GM18951 (cell line): ENCODE results near the gene NANOS2.

Experiments used
- POLR2A ChIP-seq: IDR thresholded peaks from 4 replicates; pipeline ENCODE4 v1.6.1; 2011; ENCODE audit warnings: mild to moderate bottlenecking; ENCODE audit not compliant: insufficient read length, insufficient read depth; ENCODE audit errors: extremely low read depth
- in situ Hi-C: fragments of 300-500 bp; cut with MboI; formaldehyde crosslinking; loops from one replicate; pipeline ENCODE4 v1.12.0; 2022; ENCODE audit warnings: low sequenced_read_pairs, mixed read lengths, inconsistent platforms; ENCODE audit not compliant: unreplicated experiment

Gene NANOS2

GRCh38 chr19:45866400-45867176 is 48.0 kb downstream of the NANOS2 start:
- in situ Hi-C loops, result no loop called here
- no peak for TF ChIP-seq POLR2A

DNA sequence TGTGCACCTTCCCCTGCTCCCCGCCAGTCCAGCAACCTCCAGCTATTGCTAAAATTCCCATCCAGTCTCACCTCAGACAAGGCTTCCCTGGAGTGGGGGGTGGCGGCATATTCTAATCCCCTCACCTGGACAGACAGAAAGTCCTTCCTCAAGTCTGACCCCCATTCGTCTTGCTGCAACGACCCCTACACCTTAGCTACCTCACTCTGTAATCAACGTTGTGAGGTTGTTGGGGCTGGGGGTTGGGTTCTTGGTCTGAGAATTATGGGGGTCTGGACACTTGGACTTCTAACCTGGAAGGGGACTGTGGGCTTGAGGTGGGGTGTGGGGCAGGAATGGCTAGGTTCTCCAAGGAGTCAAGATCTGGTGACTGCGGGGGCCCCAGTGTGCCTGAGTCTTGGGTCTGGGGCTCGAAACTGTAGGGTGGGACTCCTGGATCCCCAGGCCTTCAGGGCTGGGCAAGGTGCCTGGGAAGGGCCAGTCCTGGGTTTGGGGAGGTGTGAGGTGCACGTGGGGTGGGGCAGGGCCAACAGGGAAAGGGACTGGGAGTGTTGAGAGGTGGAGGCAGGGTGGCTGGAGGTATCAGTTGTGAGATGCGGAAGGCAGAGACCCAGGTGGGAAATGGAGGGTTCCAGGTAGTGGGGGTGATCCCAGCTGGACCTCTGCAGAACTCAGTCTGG is 49.2 kb downstream of the NANOS2 start:
- in situ Hi-C loops, result no loop called here
- TF ChIP-seq POLR2A, result no peak

- in situ Hi-C loops, result no loop called here
- TF ChIP-seq POLR2A, result no peak
These were observed 49.9 kb downstream of the NANOS2 start for GRCh38 chr19:45864629-45865082.

DNA sequence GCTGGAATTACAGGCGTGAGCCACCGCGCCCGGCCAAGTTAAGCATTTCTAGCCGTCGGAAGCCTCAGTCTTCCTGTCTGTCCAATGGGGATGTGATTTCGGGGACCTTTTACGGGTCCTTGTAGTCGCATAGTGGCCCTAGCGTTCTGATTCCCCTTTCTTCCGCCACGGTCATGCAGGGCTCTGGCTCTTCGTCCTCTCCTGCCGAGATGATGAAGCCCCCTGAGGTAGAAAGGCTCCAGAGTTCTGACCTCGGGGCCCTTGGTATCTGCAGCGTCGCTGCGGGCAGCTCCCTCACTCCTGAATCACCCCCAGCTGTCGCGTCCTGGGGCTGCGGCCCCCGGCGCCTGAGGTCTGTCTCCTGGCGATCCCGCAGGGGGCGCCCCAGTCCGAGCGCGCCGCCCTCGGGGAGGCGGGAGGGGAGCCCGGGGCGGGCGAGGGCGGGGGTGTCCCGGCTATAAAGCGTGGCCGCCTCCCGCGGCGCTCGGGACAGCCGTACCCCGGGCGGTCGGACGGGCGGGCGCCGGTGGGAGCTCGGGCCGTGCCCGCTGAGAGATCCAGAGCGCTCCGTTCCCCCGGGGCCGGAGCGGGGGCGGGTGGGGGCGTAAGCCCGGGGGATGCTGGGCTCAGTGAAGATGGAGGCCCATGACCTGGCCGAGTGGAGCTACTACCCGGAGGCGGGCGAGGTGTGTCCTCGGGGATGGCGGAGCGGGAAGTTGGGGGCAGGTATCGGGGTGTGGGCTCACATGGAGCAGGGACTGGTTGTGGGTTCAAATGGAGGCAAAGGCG is 50.5 kb downstream of the NANOS2 start, which contains the start of gene FOXA3:
Gene FOXA3, plus strand, starts transcription at position 487 of the 789 bp plus-strand sequence. Its CDS starts 131 bp downstream, at position 618.
- in situ Hi-C loops, result no loop called here
- peak; percentile 65 for TF ChIP-seq POLR2A

DNA sequence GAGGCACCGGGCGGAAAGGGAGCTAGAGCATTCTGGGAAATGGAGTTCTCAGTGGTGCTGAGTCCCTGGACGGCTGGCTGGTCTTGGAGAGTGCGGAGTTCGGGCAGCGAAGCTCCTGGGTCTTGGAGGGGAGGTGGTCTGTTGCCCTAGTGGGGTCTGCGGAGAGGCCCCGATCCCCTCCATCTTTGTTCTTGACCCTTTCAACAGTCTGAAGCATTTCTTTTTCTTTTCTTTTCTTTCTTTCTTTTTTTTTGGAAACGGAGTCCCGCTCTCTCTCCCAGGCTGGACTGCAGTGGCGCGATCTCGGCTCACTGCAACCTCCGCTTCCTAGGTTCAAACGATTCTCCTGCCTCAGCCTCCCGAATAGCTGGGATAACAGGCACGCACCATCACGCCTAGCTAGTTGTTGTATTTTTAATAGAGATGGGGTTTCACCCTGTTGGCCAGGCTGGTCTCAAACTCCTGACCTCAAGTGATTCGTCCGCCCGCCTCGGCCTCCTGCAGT is 51.2 kb downstream of the NANOS2 start:
- in situ Hi-C loops, result no loop called here
- TF ChIP-seq POLR2A, result no peak
